HG02678 (cell line): Measurements from ENCODE around the gene LARGE1.

Source experiments
- ATAC-seq: cut with Tn5 transposase; IDR thresholded peaks from one replicate; pipeline ENCODE4 v1.9.1; 2021; ENCODE audit warnings: mild to moderate bottlenecking, moderate library complexity; ENCODE audit not compliant: unreplicated experiment

Gene LARGE1

GRCh38 chr22:33678523-33678922, 241.8 kb downstream of the LARGE1 start:
- ATAC-seq = no peak

DNA sequence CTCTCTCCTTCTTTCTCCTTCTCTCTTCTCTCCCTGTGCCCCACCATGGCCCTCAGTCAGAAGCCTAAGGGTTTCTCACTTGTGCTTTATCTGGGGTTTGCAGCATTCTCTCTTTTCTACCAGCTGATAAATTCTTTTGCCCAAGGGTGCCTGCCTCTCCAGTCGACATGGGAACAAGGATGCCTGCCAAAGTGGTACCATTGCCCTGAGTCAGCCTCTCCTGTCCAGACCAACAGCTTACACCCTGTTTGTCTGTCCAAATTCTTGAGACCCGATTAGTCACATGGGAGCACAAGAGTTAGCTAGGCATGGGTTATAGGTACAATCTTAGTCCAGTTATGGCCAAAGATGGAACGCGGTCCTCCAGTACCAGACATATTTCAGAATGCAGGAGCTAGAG, 242.7 kb downstream of the LARGE1 start:
- no peak for ATAC-seq

DNA sequence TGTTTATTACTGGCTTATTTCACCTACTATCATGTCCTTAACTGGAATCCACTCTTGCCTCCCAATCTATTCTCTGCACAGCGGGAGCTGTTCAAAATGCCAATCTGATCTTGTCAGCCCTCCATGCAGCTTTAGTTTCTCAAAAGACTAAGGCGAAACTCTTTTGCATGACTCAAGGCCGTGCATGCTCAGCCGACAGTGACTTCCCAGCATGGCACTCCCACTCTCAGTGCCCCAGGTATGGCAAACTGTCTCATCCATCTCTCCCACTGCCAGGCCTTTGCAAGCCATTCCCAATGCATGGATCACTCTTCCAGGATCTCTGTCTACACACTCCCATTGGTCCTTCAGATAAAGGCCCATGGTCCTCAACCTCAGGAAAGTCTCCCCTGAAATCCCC, 245.9 kb downstream of the LARGE1 start:
- no peak for ATAC-seq

GRCh38 chr22:33669746-33670145, 250.5 kb downstream of the LARGE1 start:
- no peak for ATAC-seq

DNA sequence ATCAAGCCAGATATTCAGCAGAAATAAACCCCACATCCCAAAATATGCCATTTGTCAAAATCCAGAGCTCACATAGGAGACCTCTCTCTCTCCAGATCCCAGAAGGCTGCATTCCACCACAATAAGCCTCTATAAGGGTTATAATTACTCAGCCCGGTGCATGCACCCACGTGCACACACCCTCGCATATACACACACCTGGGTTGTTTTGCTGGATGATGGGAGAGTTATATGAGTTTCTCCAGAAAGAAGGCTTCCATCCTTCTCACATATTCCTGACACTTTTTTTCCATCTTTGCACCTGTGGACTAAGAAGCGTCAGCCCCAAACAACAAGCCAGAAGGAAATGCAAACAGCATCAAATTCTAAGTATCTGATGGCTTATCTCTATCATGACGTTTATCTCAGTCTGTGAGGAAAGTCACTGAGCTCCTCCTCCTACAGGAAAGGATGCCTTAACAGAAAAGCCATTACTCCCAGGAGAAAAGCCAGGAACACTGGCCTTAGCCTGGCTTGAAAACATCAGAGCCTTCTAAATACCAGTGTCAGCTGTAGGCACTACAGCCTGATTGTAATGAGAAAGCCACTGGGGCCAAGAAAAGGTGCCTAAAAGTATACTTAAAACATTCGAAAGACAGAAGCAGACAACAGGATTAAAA, 253.2 kb downstream of the LARGE1 start:
- no peak for ATAC-seq

GRCh38 chr22:33666279-33666960, 253.9 kb downstream of the LARGE1 start:
- ATAC-seq = no peak

- ATAC-seq = no peak
Measured at GRCh38 chr22:33659448-33659847, 260.8 kb downstream of the LARGE1 start.

DNA sequence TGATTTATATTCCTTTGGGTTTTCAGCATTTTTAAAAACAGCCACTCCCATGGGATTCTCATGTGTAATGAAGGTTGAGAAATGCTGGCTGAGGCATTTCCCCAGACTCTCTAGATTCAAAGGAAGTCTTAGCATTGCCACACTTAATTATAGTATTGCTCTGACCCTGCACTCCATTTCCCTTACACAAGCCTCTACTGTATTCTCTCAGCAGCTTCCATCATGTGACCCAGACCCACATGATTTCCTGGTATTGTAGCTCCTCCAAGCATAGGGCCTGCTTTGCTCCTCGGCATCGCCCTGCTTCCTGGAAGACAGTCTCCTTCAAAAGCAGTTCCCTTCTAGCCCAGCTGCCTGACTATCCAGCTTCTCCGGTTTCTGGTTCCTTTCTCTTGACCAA, 261.5 kb downstream of the LARGE1 start:
- ATAC-seq = no peak

- ATAC-seq = no peak
Measured at GRCh38 chr22:33657670-33658069, 262.6 kb downstream of the LARGE1 start.

- no peak for ATAC-seq
Measured at GRCh38 chr22:33656808-33657628, 263.3 kb downstream of the LARGE1 start.

GRCh38 chr22:33654173-33654895, 265.9 kb downstream of the LARGE1 start:
- no peak for ATAC-seq

- no peak for ATAC-seq
Measured at GRCh38 chr22:33653532-33654063, 266.7 kb downstream of the LARGE1 start.

GRCh38 chr22:33652615-33653014, 267.7 kb downstream of the LARGE1 start:
- no peak for ATAC-seq

DNA sequence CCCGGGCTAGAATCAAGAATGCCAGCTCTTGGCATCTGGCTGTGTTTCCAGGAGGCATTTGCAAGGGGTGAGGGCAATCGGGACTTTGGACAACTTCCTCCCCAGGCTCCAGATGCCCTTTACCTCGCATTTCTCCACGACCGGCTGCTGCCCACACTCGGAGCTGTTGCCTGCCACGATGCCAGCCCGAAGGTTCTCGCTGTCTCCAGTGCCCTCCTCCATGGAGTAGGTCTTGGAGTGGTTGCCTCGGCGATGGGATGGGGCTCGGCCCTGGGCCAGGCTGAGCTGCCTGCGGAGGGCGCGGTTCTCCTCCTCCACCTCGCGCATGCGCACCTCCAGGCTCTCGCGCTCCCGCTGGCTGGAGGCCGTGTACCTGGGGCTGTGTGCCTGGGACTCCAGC, 270.0 kb downstream of the LARGE1 start:
- ATAC-seq = no peak

DNA sequence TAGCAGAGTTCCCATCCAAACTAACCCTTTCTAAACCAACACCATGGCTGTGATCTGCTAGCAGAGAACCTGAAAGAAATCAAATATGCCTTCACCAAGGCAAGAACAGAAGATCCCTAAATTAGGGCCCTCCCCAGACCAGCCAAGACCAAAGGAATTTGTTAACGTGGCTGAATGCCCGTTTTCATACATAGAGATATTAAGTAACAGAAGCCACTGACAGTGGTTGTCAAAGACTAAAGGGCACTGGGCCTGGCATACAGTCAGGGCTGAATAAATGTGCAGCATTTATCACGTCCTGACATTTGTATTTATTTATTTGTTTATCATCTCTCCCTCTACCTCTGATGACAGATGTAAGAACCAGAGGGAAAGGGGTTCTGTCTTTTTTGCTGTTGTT, 271.8 kb downstream of the LARGE1 start:
- no peak for ATAC-seq

DNA sequence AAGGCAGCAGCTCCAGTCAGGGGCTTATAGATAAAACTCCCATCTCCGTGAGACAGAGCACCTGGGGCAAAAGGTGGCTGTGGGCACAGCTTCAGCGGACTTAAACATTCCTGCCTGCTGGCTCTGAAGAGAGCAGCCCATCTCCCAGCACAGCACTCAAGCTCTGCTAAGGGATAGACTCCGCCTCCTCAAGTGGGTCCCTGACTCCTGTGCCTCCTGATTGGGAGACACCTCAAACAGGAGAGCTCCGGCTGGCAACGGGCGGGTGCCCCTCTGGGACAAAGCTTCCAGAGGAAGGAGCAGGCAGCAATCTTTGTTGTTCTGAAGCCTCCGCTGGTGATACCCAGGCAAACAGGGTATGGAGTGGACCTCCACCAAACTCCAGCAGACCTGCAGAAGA, 279.4 kb downstream of the LARGE1 start:
- no peak for ATAC-seq

DNA sequence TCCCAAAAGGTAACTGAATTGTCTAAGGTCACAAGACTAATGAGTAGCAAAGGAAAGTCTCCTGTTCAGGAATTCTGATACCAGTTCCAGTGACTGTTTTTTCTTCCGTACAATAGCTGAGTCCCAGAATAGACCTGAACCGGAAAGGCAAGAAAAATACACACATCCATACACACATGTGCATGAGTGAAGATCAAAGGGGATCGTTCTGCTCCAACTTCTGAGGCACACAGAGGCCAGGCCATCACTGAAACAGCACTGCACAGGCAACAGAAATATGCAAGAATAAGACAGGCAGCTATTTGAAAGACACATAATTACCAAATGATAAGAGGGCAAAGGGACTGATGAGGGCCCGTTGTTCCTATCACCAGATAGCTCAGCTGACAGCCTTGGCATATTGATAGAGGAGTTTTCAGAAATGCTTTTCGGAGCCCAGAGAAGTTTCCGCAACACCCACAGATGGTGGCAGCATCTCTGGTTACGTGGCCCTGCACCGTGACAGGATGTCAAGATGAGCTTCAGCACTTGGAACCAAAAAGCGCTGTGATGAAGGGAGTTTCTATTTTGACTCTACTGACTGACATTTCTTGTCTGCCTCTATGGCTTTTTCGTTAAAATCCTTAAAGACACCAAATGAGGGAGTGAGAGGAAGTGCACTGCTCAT, 280.6 kb downstream of the LARGE1 start:
- no peak for ATAC-seq

DNA sequence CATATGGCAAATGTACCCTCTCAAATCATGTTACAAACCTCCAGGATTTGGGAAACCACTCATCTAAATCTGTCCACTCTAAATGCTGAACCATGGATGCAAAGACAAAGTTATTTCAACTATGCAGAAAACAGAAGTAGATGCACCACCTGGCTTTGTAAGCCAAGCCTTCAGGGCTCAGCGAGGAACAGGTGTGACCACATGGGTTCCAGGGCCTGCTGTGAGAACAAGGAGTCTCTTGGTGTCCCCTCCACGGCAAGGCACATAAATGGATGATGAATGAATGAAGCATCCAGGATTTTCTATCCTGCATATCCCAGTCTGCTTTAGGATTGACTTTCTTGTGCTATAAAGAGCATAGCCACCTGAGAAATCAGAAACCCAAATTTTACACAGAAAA, 284.5 kb downstream of the LARGE1 start:
- no peak for ATAC-seq

- no peak for ATAC-seq
Measured at GRCh38 chr22:33631777-33632176, 288.5 kb downstream of the LARGE1 start.

GRCh38 chr22:33625959-33626358, 294.3 kb downstream of the LARGE1 start:
- ATAC-seq = no peak
